Measurements from ENCODE around the gene CALCOCO1. TPM values are rescaled to one million over a fixed set of nuclear protein-coding genes. Genes with fewer than 3 reads are reported as not detected.

CALCOCO1 gene
- total and polyA plus RNA-seq, 2 of the 8 experiments (the other 6 are each of a cell fraction or from before 2014, with no cell fraction given): 20.3 to 39.3 TPM

- no peak overlapping the region for H3K27ac ChIP-seq (ENCODE audit: low read depth, low read length)
- no peak overlapping the region for H4K91ac ChIP-seq (replicated peaks; ENCODE audit: insufficient read length, low read length)
- CTCF ChIA-PET (ENCODE audit: partially characterized antibody): interaction anchor here (0.6 to 2.8 kb wide), 10 partner anchors 9 to 435 kb away, joined by 3 to 20 read pairs (median 5); partner anchors contain the start of gene HOXC13
- no peak overlapping the region for H3K4me3 ChIP-seq (ENCODE audit: extremely low read depth in 1 of 4, insufficient read depth in 2 of 4, low read depth in 3 of 4, low read length in 4 of 4)
- no peaks in the 10 kb centered on the region; the same call in 1 of the 2 replicates for H3K23me2 ChIP-seq (ENCODE audit: low read depth, low read length)
- peaks cover 0 to 22% (median 9%) of the 10 kb centered on the region in 4 experiments; a peak in 5 of 7 replicates for H3K27me3 ChIP-seq (replicated peaks in 1 of 4; ENCODE audit: control insufficient read depth in 3 of 4, extremely low read depth in 1 of 4, insufficient read depth in 3 of 4, low read length in 3 of 4)
- POLR2A ChIA-PET (ENCODE audit: partially characterized antibody): interaction anchor here (0.6 kb wide), 1 partner anchor 148 kb away, joined by 4 read pairs; no protein-coding TSS in a partner anchor
- DNase-seq (ENCODE audit: low read depth in 1 of 2, low spot score in 2 of 2) (no peak), FAIRE-seq (no peak)
- no peak overlapping the region for H2AK5ac ChIP-seq (ENCODE audit: low read depth, low read length)
- no peaks in the 10 kb centered on the region for H3K79me1 ChIP-seq (ENCODE audit: low read depth, low read length)
- H2BK5ac ChIP-seq (ENCODE audit: low read depth, low read length): no peak overlapping the region
- no peak overlapping the region for H2BK20ac ChIP-seq (ENCODE audit: low read length)
- no peak overlapping the region for H2BK15ac ChIP-seq (ENCODE audit: low read length)
- H3K4me1 ChIP-seq (replicated peaks in 1 of 4; ENCODE audit: control insufficient read depth in 3 of 4, insufficient read depth in 4 of 4, low read length in 3 of 4): no peaks in the 10 kb centered on the region
- no peak overlapping the region for H4K8ac ChIP-seq (ENCODE audit: extremely low read depth, insufficient read depth, low read length)
- H2AFZ ChIP-seq (ENCODE audit: low read length): no peak overlapping the region
- H3K18ac ChIP-seq (ENCODE audit: extremely low read depth, low read length): no peak overlapping the region
- no peak overlapping the region for H3K4ac ChIP-seq (replicated peaks; ENCODE audit: insufficient read length, low read depth, low read length)
- no peaks in the 10 kb centered on the region for H3K9me3 ChIP-seq (ENCODE audit: insufficient read depth in 2 of 2, low read depth in 1 of 2, low read length in 1 of 2)
- no peak overlapping the region for H3K56ac ChIP-seq (replicated peaks; ENCODE audit: insufficient read length, low read depth, low read length)
- no peak overlapping the region for H2BK12ac ChIP-seq (ENCODE audit: low read depth, low read length)
- H3K9ac ChIP-seq (replicated peaks in 1 of 4; ENCODE audit: extremely low read depth in 1 of 4, low read depth in 3 of 4, low read length in 3 of 4): no peak overlapping the region
- H3K23ac ChIP-seq (ENCODE audit: insufficient read length): no peak overlapping the region
- TF ChIP-seq CHD1 (IDR thresholded peaks at IDR 0.05; ENCODE audit: low read depth, low read length): no peak
- no peak for TF ChIP-seq POU5F1 (IDR thresholded peaks at IDR 0.05; ENCODE audit: low read depth, low read length)
- no peak for TF ChIP-seq GTF2F1 (IDR thresholded peaks at IDR 0.05; ENCODE audit: borderline replicate concordance, low read depth, low read length)
- TF ChIP-seq PHF8 (conservative IDR thresholded peaks at IDR 0.05; ENCODE audit: low read depth, low read length): no peak
- no peak for TF ChIP-seq JUN (IDR thresholded peaks at IDR 0.05; ENCODE audit: low read depth, low read length)
- TF ChIP-seq EZH2 (IDR thresholded peaks at IDR 0.05; ENCODE audit: low read depth, low read length, severe bottlenecking): no peak
- no peak for TF ChIP-seq SAP30 (IDR thresholded peaks at IDR 0.05; ENCODE audit: insufficient read depth, insufficient replicate concordance, low read length)
- TF ChIP-seq SP2 (IDR thresholded peaks at IDR 0.05; ENCODE audit: low read length): no peak
- no peak for TF ChIP-seq RBBP5 (IDR thresholded peaks at IDR 0.05; ENCODE audit: borderline replicate concordance, low read depth, low read length)
- no peak for TF ChIP-seq POLR2A (IDR thresholded peaks at IDR 0.05; ENCODE audit: control extremely low read depth in 1 of 2, low read depth in 2 of 2, low read length in 2 of 2)
- no peak for TF ChIP-seq YY1 (IDR thresholded peaks at IDR 0.05; ENCODE audit: low read depth, low read length)
- TF ChIP-seq TBP (IDR thresholded peaks at IDR 0.05; ENCODE audit: low read depth, low read length): no peak
- TF ChIP-seq BRCA1 (IDR thresholded peaks at IDR 0.05; ENCODE audit: low read depth, low read length): no peak
- H3K79me2 ChIP-seq (ENCODE audit: control insufficient read depth in 1 of 2, insufficient read depth in 2 of 2, low read length in 2 of 2): no peaks in the 10 kb centered on the region
- peaks cover 0 to 1% of the 10 kb centered on the region in 2 experiments for H4K20me1 ChIP-seq (replicated peaks in 1 of 2; ENCODE audit: control insufficient read depth in 1 of 2, insufficient read depth in 2 of 2, low read length in 2 of 2)
- no peak overlapping the region for H3K4me2 ChIP-seq (ENCODE audit: insufficient read depth in 1 of 2, low read depth in 2 of 2, low read length in 2 of 2)
- H4K5ac ChIP-seq (ENCODE audit: insufficient read length, low read depth, low read length): no peak overlapping the region
- H3K14ac ChIP-seq (ENCODE audit: insufficient read length): no peak overlapping the region
- 75% methylated on average over 2 of the region's 2 CpGs; no CpG with 5 or more reads in 1 of the 2 experiments for WGBS, 2 experiments (ENCODE audit: extremely low coverage in 1 of 2, insufficient coverage in 1 of 2, insufficient read length in 1 of 2, insufficient replicate concordance in 2 of 2, low coverage in 1 of 2, low lambda C conversion rate in 2 of 2, missing lambda C conversion rate in 1 of 2)
- H3K36me3 ChIP-seq (ENCODE audit: control insufficient read depth in 2 of 4, insufficient read depth in 4 of 4, low read length in 3 of 4): no peaks in the 10 kb centered on the region
- H2BK120ac ChIP-seq (replicated peaks; ENCODE audit: low read depth, low read length): no peak overlapping the region
These were observed 38.6 kb upstream of the CALCOCO1 start for GRCh38 chr12:53765891-53766290.
